Hematopoietic multipotent progenitor cell treated with erythropoietin and hydrocortisone succinate and interleukin-3 and kit ligand, for 8 days (in vitro differentiated cells): ENCODE data around the gene RPS13.
"Not testable (repeated sequence)": the region's sequence is repeated elsewhere in the genome, so short reads cannot be mapped to it uniquely, and the experiment has no call there.

Source experiments
- DNase-seq: peaks from one replicate; pipeline ENCODE4 v3.0.0-alpha.2; 2015

Gene RPS13

DNA sequence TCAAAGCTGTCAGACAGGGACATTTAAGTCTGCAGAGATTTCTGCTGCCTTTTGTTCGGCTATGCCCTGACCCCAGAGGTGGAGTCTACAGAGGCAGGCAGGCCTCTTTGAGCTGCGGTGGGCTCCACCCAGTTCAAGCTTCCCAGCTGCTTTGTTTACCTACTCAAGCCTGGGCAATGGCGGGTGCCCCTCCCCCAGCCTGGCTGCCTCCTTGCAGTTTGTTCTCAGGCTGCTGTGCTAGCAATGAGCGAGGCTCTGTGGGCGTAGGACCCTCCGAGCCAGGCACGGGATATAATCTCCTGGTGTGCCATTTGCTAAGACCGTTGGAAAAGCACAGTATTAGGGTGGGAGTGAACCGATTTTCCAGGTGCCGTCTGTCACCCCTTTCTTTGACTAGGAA is 43.4 kb downstream of the RPS13 start:
- DNase-seq, result not testable (repeated sequence)

DNA sequence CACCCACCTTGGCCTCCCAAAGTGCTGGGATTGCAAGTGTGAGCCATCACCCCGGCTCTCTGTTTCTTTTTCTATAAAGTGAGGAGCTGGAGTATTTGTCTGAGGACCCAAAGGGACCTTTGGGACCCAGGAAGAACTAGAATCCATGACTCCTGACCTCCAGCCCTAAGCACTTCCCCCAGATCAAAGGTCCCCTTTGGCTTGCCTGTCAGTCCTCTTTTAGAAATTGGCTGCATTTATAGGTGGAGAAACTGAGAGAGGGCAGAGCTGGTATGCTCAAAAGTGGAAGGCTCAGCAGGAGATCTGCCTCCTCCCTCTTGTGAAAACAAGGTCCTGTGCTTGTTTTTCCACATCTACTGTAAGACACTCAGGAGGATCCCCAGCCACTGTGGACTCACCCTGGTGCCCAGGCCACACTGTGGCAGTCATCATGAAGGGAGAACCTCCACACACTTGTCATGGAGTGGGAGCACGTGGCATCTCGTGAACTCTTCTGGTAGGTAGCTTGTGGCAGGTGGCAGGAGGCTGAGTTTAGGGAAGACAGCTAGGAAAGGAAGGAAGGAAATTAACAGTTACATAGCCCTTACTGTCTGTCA is 50.9 kb downstream of the RPS13 start:
- no peak for DNase-seq

GRCh38 chr11:17024924-17025323 is 52.5 kb downstream of the RPS13 start:
- DNase-seq, result no peak
